ENCODE measurements around the gene BACH2. TPM values are rescaled to one million over a fixed set of nuclear protein-coding genes. Genes with fewer than 3 reads are reported as not detected.
"Not testable (repeated sequence)": the region's sequence is repeated elsewhere in the genome, so short reads cannot be mapped to it uniquely, and the experiment has no call there.

Gene BACH2
- total RNA-seq, 1 donor from 2014 or later: 90.4 TPM

GRCh38 chr6:90036963-90037362 is 259.7 kb downstream of the BACH2 start:
- H3K4me1 Mint-ChIP-seq: peaks cover 27% of the 10 kb centered on the region
- no peak for DNase-seq
- H3K27ac Mint-ChIP-seq: peak overlapping the region; percentile 1
- ChIA-PET POLR2A (no interaction called here), CTCF (no interaction called here)
- ATAC-seq (ENCODE audit: low read depth): no peak
- no peak overlapping the region for H3K4me3 Mint-ChIP-seq
- intact Hi-C loops (cut with micrococcal nuclease): no loop called here
- H3K9me3 Mint-ChIP-seq: no peaks in the 10 kb centered on the region
- TF ChIP-seq CTCF (IDR thresholded peaks at IDR 0.05): no peak
- H3K27me3 Mint-ChIP-seq: no peaks in the 10 kb centered on the region
- peaks cover 54% of the 10 kb centered on the region for H3K36me3 Mint-ChIP-seq (ENCODE audit: low read depth)

- intact Hi-C loops (cut with micrococcal nuclease): no loop called here
- H3K9me3 Mint-ChIP-seq: no peaks in the 10 kb centered on the region
- ATAC-seq (ENCODE audit: low read depth): no peak
- H3K27me3 Mint-ChIP-seq: no peaks in the 10 kb centered on the region
- H3K27ac Mint-ChIP-seq: peak overlapping the region; percentile 68
- TF ChIP-seq CTCF (IDR thresholded peaks at IDR 0.05): no peak
- CTCF ChIA-PET: no interaction called here
- POLR2A ChIA-PET: interaction anchor here (0.6 kb wide), 2 partner anchors 27 to 1905 kb away, joined by 3 to 5 read pairs; no protein-coding TSS in a partner anchor
- no peak overlapping the region for H3K4me3 Mint-ChIP-seq
- DNase-seq: no peak
- H3K36me3 Mint-ChIP-seq (ENCODE audit: low read depth): peaks cover 50% of the 10 kb centered on the region
- peaks cover 31% of the 10 kb centered on the region for H3K4me1 Mint-ChIP-seq
Observed at GRCh38 chr6:90035047-90035723, 261.5 kb downstream of the BACH2 start.

GRCh38 chr6:90033746-90034271 is 262.8 kb downstream of the BACH2 start:
- Mint-ChIP-seq H3K4me3 (no peak overlapping the region), H3K27ac (no peak overlapping the region), H3K9me3 (no peaks in the 10 kb centered on the region), H3K4me1 (peaks cover 44% of the 10 kb centered on the region), H3K36me3 (ENCODE audit: low read depth) (peaks cover 53% of the 10 kb centered on the region), H3K27me3 (no peaks in the 10 kb centered on the region)
- no peak for TF ChIP-seq CTCF (IDR thresholded peaks at IDR 0.05)
- ChIA-PET CTCF (no interaction called here), POLR2A (no interaction called here)
- intact Hi-C loops (cut with micrococcal nuclease): no loop called here
- DNase-seq (no peak), ATAC-seq (ENCODE audit: low read depth) (no peak)

GRCh38 chr6:90032489-90033212 is 264.0 kb downstream of the BACH2 start:
- intact Hi-C loops (cut with micrococcal nuclease); H3K9me3 Mint-ChIP-seq; POLR2A ChIA-PET; ATAC-seq (ENCODE audit: low read depth); DNase-seq; H3K27me3 Mint-ChIP-seq; CTCF ChIA-PET; H3K4me3 Mint-ChIP-seq; H3K27ac Mint-ChIP-seq: not testable (repeated sequence)
- Mint-ChIP-seq H3K36me3 (ENCODE audit: low read depth) (peaks cover 54% of the 10 kb centered on the region), H3K4me1 (peaks cover 51% of the 10 kb centered on the region)

- ATAC-seq (ENCODE audit: low read depth) (no peak), DNase-seq (no peak)
- Mint-ChIP-seq H3K4me3 (no peak overlapping the region), H3K9me3 (no peaks in the 10 kb centered on the region), H3K27ac (peak overlapping the region; percentile 43), H3K4me1 (peaks cover 65% of the 10 kb centered on the region), H3K27me3 (no peaks in the 10 kb centered on the region), H3K36me3 (ENCODE audit: low read depth) (peaks cover 53% of the 10 kb centered on the region)
- CTCF ChIA-PET: no interaction called here
- no peak for TF ChIP-seq CTCF (IDR thresholded peaks at IDR 0.05)
- intact Hi-C loops (cut with micrococcal nuclease): loop anchor here (10.0 kb wide), 1 partner anchor 46 kb away; no protein-coding TSS in a partner anchor
- POLR2A ChIA-PET: no interaction called here
Observed at GRCh38 chr6:90028995-90029635, 267.5 kb downstream of the BACH2 start.
